SK-N-SH (cell line): ENCODE data around the gene ITIH5. TPM values are rescaled to one million over a fixed set of nuclear protein-coding genes. Genes with fewer than 3 reads are reported as not detected.

Source experiments
- CTCF ChIA-PET: fragments of 300-600, 350-600 bp; formaldehyde crosslinking; extraction: SDS; loops from one replicate; lab custom pipeline; 2021; lab: Yijun Ruan, JAX
- POLR2A ChIA-PET: fragments of 350-600 bp; sonication (Branson Sonifier 250); formaldehyde crosslinking; extraction: SDS; loops from one replicate; lab custom pipeline; 2020; ENCODE audit warnings: antibody characterized with exemption, inconsistent platforms; lab: Yijun Ruan, JAX
- DNase-seq: peaks from one replicate; pipeline ENCODE4 v3.0.0; 2012
- H2AFZ ChIP-seq: fragments of 200-600 bp; sonication (generic); 2 replicates; pipeline ENCODE4 v1.8.1; 2016; ENCODE audit warnings: antibody characterized with exemption, mild to moderate bottlenecking, low read depth
- H3F3A ChIP-seq: fragments of 200-600 bp; sonication (generic); replicated peaks from 2 replicates; pipeline ENCODE3; 2016; ENCODE audit warnings: antibody characterized with exemption, mild to moderate bottlenecking; ENCODE audit not compliant: insufficient read depth
- H3K27ac ChIP-seq, 2 experiments: fragments of 200-500 bp in 1 of 2; fragments of 200-600 bp in 1 of 2; sonication (Bioruptor generic) in 1 of 2; sonication (generic), shearing (Covaris generic) in 1 of 2; 2 replicates each; pipeline versions ENCODE4 v1.5.1 to v1.6.1; 2014 to 2016; ENCODE audit warnings: low read depth in 2 of 2, inconsistent platforms in 1 of 2, low read length in 1 of 2, mild to moderate bottlenecking in 1 of 2, mixed read lengths in 1 of 2
- H3K27me3 ChIP-seq: fragments of 200-600 bp; sonication (generic), shearing (Covaris generic); 2 replicates; pipeline ENCODE4 v1.6.1; 2016; ENCODE audit warnings: mixed run types; ENCODE audit not compliant: insufficient read depth
- H3K36me3 ChIP-seq, 2 experiments: fragments of 200-500 bp in 1 of 2; fragments of 200-600 bp in 1 of 2; sonication (Bioruptor generic) in 1 of 2; sonication (generic) in 1 of 2; replicated peaks in 1 of 2; 2 replicates each; pipeline versions ENCODE3 to v1.5.1; 2014 to 2016; ENCODE audit warnings: low read length in 1 of 2, mild to moderate bottlenecking in 1 of 2; ENCODE audit not compliant: insufficient read depth in 2 of 2, control insufficient read depth in 1 of 2
- H3K4me1 ChIP-seq, 2 experiments: fragments of 200-500 bp in 1 of 2; fragments of 200-600 bp in 1 of 2; sonication (Bioruptor generic) in 1 of 2; sonication (generic), shearing (Covaris generic) in 1 of 2; 2 replicates each; pipeline versions ENCODE4 v1.5.1 to v1.6.1; 2014 to 2016; ENCODE audit warnings: low read depth in 1 of 2, low read length in 1 of 2, mixed run types in 1 of 2; ENCODE audit not compliant: insufficient read depth in 2 of 2, control insufficient read depth in 1 of 2
- H3K4me2 ChIP-seq: fragments of 200-600 bp; sonication (generic), shearing (Covaris generic); 2 replicates; pipeline ENCODE4 v1.6.1; 2017; ENCODE audit warnings: mixed run types
- H3K4me3 ChIP-seq, 2 experiments: fragments of 200-500 bp in 1 of 2; fragments of 200-600 bp in 1 of 2; sonication (Bioruptor generic) in 1 of 2; sonication (generic), shearing (Covaris generic) in 1 of 2; 2 replicates each; pipeline versions ENCODE4 v1.5.1 to v1.8.1; 2014 to 2016; ENCODE audit warnings: low read depth in 2 of 2, inconsistent platforms in 1 of 2, low read length in 1 of 2, mild to moderate bottlenecking in 1 of 2, mixed read lengths in 1 of 2, moderate library complexity in 1 of 2
- H3K79me2 ChIP-seq: fragments of 200-600 bp; sonication (generic); 2 replicates; pipeline ENCODE4 v1.8.1; 2017; ENCODE audit warnings: mild to moderate bottlenecking; ENCODE audit not compliant: insufficient read depth
- H3K9ac ChIP-seq: fragments of 200-600 bp; sonication (generic); 2 replicates; pipeline ENCODE4 v1.6.1; 2017; ENCODE audit warnings: mixed run types
- H3K9me2 ChIP-seq: fragments of 200-600 bp; sonication (generic); 2 replicates; pipeline ENCODE4 v1.6.1; 2017; ENCODE audit warnings: mixed run types
- H3K9me3 ChIP-seq: fragments of 200-600 bp; sonication (generic); 2 replicates; pipeline ENCODE4 v1.6.1; 2017; ENCODE audit warnings: mixed run types, mild to moderate bottlenecking, moderate library complexity
- H4K20me1 ChIP-seq: fragments of 200-600 bp; sonication (generic); 2 replicates; pipeline ENCODE4 v1.6.1; 2017; ENCODE audit warnings: mild to moderate bottlenecking, mixed run types; ENCODE audit not compliant: insufficient read depth
- CTCF ChIP-seq: fragments of 200-600 bp; sonication (generic); IDR thresholded peaks from 2 replicates; pipeline ENCODE4 v1.6.1; 2017; ENCODE audit warnings: antibody characterized with exemption, mild to moderate bottlenecking, moderate library complexity
- ELF1 ChIP-seq: IDR thresholded peaks from 2 replicates; pipeline ENCODE4 v1.4.0; 2012
- EP300 ChIP-seq, 2 experiments: IDR thresholded peaks; 2 replicates each; pipeline versions ENCODE4 v1.4.0 to v1.6.1; 2012; ENCODE audit warnings: borderline replicate concordance in 1 of 2, low read depth in 1 of 2, low read length in 1 of 2
- EZH2phosphoT487 ChIP-seq: fragments of 200-600 bp; sonication (generic); IDR thresholded peaks from 2 replicates; pipeline ENCODE4 v1.6.1; 2017; ENCODE audit warnings: low read depth, mixed run types, mild to moderate bottlenecking, antibody characterized with exemption, moderate library complexity, borderline replicate concordance
- FOSL2 ChIP-seq: IDR thresholded peaks from 2 replicates; pipeline ENCODE4 v1.4.0; 2012; ENCODE audit warnings: low read depth, mild to moderate bottlenecking, moderate library complexity, borderline replicate concordance
- FOXJ3 ChIP-seq: sonication (generic); formaldehyde crosslinking; IDR thresholded peaks from 2 replicates; pipeline ENCODE4 v1.5.1; 2020; ENCODE audit warnings: mild to moderate bottlenecking, missing genetic modification reagents
- GABPA ChIP-seq: IDR thresholded peaks from 2 replicates; pipeline ENCODE4 v1.4.0; 2012; ENCODE audit warnings: low read depth, mild to moderate bottlenecking
- MXI1 ChIP-seq: IDR thresholded peaks from 2 replicates; pipeline ENCODE4 v1.6.1; 2012; ENCODE audit warnings: mild to moderate bottlenecking, low read depth, low read length, improper control_type of control experiment
- NRF1 ChIP-seq: IDR thresholded peaks from 2 replicates; pipeline ENCODE4 v1.6.1; 2012; ENCODE audit warnings: low read depth, mild to moderate bottlenecking, low read length
- RCOR1 ChIP-seq: fragments of 150-350 bp; IDR thresholded peaks from 2 replicates; pipeline ENCODE4 v1.6.1; 2017; ENCODE audit warnings: antibody characterized with exemption, low read length
- RFX5 ChIP-seq: IDR thresholded peaks from 2 replicates; pipeline ENCODE4 v1.6.1; 2012; ENCODE audit warnings: mild to moderate bottlenecking, improper control_type of control experiment, low read length
- RXRA ChIP-seq: IDR thresholded peaks from 2 replicates; pipeline ENCODE4 v1.4.0; 2012; ENCODE audit warnings: low read depth, mild to moderate bottlenecking, borderline replicate concordance
- SIN3A ChIP-seq: IDR thresholded peaks from 2 replicates; pipeline ENCODE4 v1.6.1; 2012; ENCODE audit warnings: low read depth, mild to moderate bottlenecking, low read length, moderate library complexity, borderline replicate concordance
- SMC3 ChIP-seq: IDR thresholded peaks from 2 replicates; pipeline ENCODE4 v1.6.1; 2012; ENCODE audit warnings: low read depth, low read length, improper control_type of control experiment
- USF1 ChIP-seq: IDR thresholded peaks from 2 replicates; pipeline ENCODE4 v1.4.0; 2012; ENCODE audit warnings: low read depth, borderline replicate concordance
- YY1 ChIP-seq: IDR thresholded peaks from 2 replicates; pipeline ENCODE4 v1.4.0; 2012; ENCODE audit warnings: low read depth, mild to moderate bottlenecking
- WGBS: methylation state at CpG from one replicate; pipeline ENCODE4 v1.1.6; 2017; ENCODE audit warnings: low lambda C conversion rate; 5-methylcytosine and 5-hydroxymethylcytosine counted together
- polyA plus RNA-seq, 3 experiments: library from polyadenylated mRNA; depleted of rRNA; stranded (reverse); fragments of >200 nt; gene quantifications; 2 replicates each; pipeline ENCODE4 v1.2.3, GENCODE V29; 2012
- TF ChIP-seq, protein P1 (sequence below): IDR thresholded peaks from 2 replicates; pipeline ENCODE4; 2012

The ITIH5 gene
- polyA plus RNA-seq, 1 of the 3 experiments (the other 2 are of a cell fraction) = 0.07 TPM

GRCh38 chr10:7626283-7626682 is 40.5 kb downstream of the ITIH5 start:
- Histone ChIP-seq H3K9me3 (no peaks in the 10 kb centered on the region), H3K27me3 (no peaks in the 10 kb centered on the region), H3K9me2 (no peaks in the 10 kb centered on the region), H4K20me1 (no peaks in the 10 kb centered on the region), H3K4me1 (no peaks in the 10 kb centered on the region; a peak in 1 of 4 replicates), H3K79me2 (no peaks in the 10 kb centered on the region), H3K9ac (no peak overlapping the region), H3K4me2 (no peak overlapping the region), H3K36me3 (no peaks in the 10 kb centered on the region), H3F3A (peaks cover 17% of the 10 kb centered on the region), H3K27ac (no peak overlapping the region), H3K4me3 (no peak overlapping the region), H2AFZ (no peak overlapping the region)
- no peak for TF ChIP-seq YY1
- TF ChIP-seq FOSL2 = no peak
- TF ChIP-seq ELF1 = no peak
- WGBS = 47% methylated on average over 10 of the region's 10 CpGs
- ChIA-PET POLR2A (no interaction called here), CTCF (no interaction called here)
- no peak for DNase-seq

DNA sequence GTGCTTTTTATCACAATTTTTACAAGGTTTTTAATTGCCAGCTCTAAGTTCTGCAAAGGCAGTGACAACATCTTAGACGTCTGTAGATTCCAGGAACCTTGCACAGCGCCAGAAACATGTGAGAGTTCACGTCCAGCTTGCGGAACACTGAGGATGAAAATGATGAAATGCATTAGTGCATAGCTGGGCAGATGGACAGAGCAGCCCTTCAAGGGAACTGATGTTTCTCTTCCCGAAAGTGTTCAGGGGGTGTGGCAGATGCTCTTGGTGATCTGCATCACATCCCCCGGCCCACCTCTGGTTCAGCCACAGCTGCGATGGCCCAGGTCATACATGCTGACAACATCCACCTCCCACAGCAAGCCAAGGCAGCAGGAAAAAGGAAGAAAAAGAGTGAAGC is 40.9 kb downstream of the ITIH5 start:
- Histone ChIP-seq H3K27ac (no peak overlapping the region), H3K36me3 (no peaks in the 10 kb centered on the region), H4K20me1 (no peaks in the 10 kb centered on the region), H3K27me3 (no peaks in the 10 kb centered on the region), H3K4me1 (no peaks in the 10 kb centered on the region; a peak in 1 of 4 replicates), H2AFZ (no peak overlapping the region), H3K9ac (no peak overlapping the region), H3K9me2 (no peaks in the 10 kb centered on the region), H3F3A (peaks cover 17% of the 10 kb centered on the region), H3K4me3 (no peak overlapping the region), H3K4me2 (no peak overlapping the region), H3K79me2 (no peaks in the 10 kb centered on the region), H3K9me3 (no peaks in the 10 kb centered on the region)
- no peak for TF ChIP-seq MXI1
- no peak for TF ChIP-seq NRF1
- no peak for TF ChIP-seq SMC3
- TF ChIP-seq USF1 = no peak
- no peak for TF ChIP-seq SIN3A
- TF ChIP-seq FOXJ3 (CRISPR knock-in tag) = no peak
- TF ChIP-seq FOSL2 = no peak
- TF ChIP-seq EP300 (IDR thresholded peaks at IDR 0.05; ENCODE audit: borderline replicate concordance in 1 of 2, low read depth in 1 of 2, low read length in 1 of 2) = no peak
- TF ChIP-seq, protein P1, sequence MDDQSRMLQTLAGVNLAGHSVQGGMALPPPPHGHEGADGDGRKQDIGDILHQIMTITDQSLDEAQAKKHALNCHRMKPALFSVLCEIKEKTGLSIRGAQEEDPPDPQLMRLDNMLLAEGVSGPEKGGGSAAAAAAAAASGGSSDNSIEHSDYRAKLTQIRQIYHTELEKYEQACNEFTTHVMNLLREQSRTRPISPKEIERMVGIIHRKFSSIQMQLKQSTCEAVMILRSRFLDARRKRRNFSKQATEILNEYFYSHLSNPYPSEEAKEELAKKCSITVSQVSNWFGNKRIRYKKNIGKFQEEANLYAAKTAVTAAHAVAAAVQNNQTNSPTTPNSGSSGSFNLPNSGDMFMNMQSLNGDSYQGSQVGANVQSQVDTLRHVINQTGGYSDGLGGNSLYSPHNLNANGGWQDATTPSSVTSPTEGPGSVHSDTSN = no peak
- no peak for DNase-seq
- POLR2A ChIA-PET = no interaction called here
- CTCF ChIA-PET = no interaction called here
- 46% methylated on average over 7 of the region's 7 CpGs for WGBS

DNA sequence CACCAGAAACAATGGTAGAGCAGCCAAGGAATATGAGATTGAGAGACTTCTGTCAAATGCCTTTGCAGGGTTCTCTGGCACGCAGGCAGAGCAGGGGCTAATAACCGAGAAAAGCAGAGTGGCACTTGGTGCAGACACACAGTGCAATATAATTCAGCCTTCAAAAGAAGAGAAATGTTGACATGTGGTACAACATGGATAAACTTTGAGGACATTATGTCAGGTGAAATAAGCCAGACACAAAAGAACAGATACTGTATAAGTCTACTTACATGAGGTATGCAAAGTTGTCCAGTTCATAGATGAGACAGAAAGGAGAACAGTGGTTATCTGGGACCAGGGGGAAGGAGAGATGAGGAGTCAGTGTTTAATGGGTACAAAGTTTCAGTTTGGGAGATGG is 41.8 kb downstream of the ITIH5 start:
- H3F3A ChIP-seq = peaks cover 17% of the 10 kb centered on the region
- no peak overlapping the region for H3K4me2 ChIP-seq
- no peaks in the 10 kb centered on the region for H3K27me3 ChIP-seq
- no peaks in the 10 kb centered on the region for H3K79me2 ChIP-seq
- no peaks in the 10 kb centered on the region for H3K36me3 ChIP-seq
- H3K4me3 ChIP-seq = no peak overlapping the region
- POLR2A ChIA-PET = no interaction called here
- WGBS = 51% methylated on average over 2 of the region's 2 CpGs
- H2AFZ ChIP-seq = no peak overlapping the region
- CTCF ChIA-PET = interaction anchor here (0.6 kb wide), 1 partner anchor 11 kb away, joined by 3 read pairs; no protein-coding TSS in a partner anchor
- H3K9ac ChIP-seq = no peak overlapping the region
- no peaks in the 10 kb centered on the region for H3K9me2 ChIP-seq
- no peak overlapping the region for H3K27ac ChIP-seq
- no peaks in the 10 kb centered on the region for H4K20me1 ChIP-seq
- H3K9me3 ChIP-seq = no peaks in the 10 kb centered on the region
- no peak for DNase-seq
- H3K4me1 ChIP-seq = no peaks in the 10 kb centered on the region; a peak in 1 of 4 replicates
- TF ChIP-seq, protein P1 = no peak
- TF ChIP-seq GABPA = no peak
- TF ChIP-seq RCOR1 = no peak
- no peak for TF ChIP-seq RFX5
- TF ChIP-seq RXRA = no peak
- no peak for TF ChIP-seq EP300 (IDR thresholded peaks at IDR 0.05; ENCODE audit: borderline replicate concordance in 1 of 2, low read depth in 1 of 2, low read length in 1 of 2)
- TF ChIP-seq FOSL2 = no peak
- no peak for TF ChIP-seq CTCF
- no peak for TF ChIP-seq EZH2phosphoT487
